Spleen (tissue), 11 donors: ENCODE results near the gene MYEOV. TPM values are rescaled to one million over a fixed set of nuclear protein-coding genes. Genes with fewer than 3 reads are reported as not detected.

Experiments
- DNase-seq: peaks from one replicate; pipeline ENCODE4 v3.0.0-alpha.2; 2020
- H3K27ac ChIP-seq, 8 donors: fragments of 200-600 bp; sonication (generic) in 7 of 8; 1 replicate in 4 of 8; 2 replicates in 4 of 8; pipeline versions ENCODE4 v1.5.0 to v1.8.0; 2016 to 2021; ENCODE audit warnings: inconsistent platforms in 4 of 8, mild to moderate bottlenecking in 4 of 8, moderate library complexity in 1 of 8
- H3K27me3 ChIP-seq, 7 donors: fragments of 200-600 bp; sonication (generic) in 6 of 7; replicated peaks in 1 of 7; 1 replicate in 4 of 7; 2 replicates in 3 of 7; pipeline versions ENCODE4 v1.5.0 to v1.8.0; 2016 to 2021; ENCODE audit warnings: inconsistent platforms in 3 of 7, mild to moderate bottlenecking in 1 of 7
- H3K36me3 ChIP-seq, 6 donors: fragments of 200-600 bp; sonication (generic) in 5 of 6; 1 replicate in 4 of 6; 2 replicates in 2 of 6; pipeline versions ENCODE4 v1.5.0 to v1.8.0; 2016 to 2021; ENCODE audit warnings: inconsistent platforms in 2 of 6
- H3K4me1 ChIP-seq, 6 donors: fragments of 200-600 bp; sonication (generic) in 5 of 6; 1 replicate in 3 of 6; 2 replicates in 3 of 6; pipeline versions ENCODE4 v1.5.0 to v1.8.0; 2016 to 2021; ENCODE audit warnings: inconsistent platforms in 3 of 6
- H3K4me3 ChIP-seq, 8 donors: fragments of 200-600 bp; sonication (generic) in 7 of 8; 1 replicate in 4 of 8; 2 replicates in 4 of 8; pipeline versions ENCODE4 v1.5.0 to v1.8.0; 2016 to 2021; ENCODE audit warnings: inconsistent platforms in 4 of 8, mild to moderate bottlenecking in 4 of 8, moderate library complexity in 2 of 8
- H3K9me3 ChIP-seq, 8 donors: fragments of 200-600 bp; sonication (generic) in 7 of 8; 1 replicate in 4 of 8; 2 replicates in 4 of 8; pipeline versions ENCODE4 v1.5.0 to v1.8.0; 2016 to 2021; ENCODE audit warnings: inconsistent platforms in 4 of 8
- CTCF ChIP-seq, 11 experiments: fragments of 200-600 bp in 7 of 11; fragments of 450-650 bp in 4 of 11; sonication (generic) in 4 of 11; IDR thresholded peaks in 8 of 11; conservative IDR thresholded peaks in 3 of 11; 1 replicate in 7 of 11; 2 replicates in 4 of 11; pipeline versions ENCODE4 v1.4.0 to v1.8.0; 2016 to 2021; ENCODE audit warnings: antibody characterized with exemption in 11 of 11, inconsistent platforms in 4 of 11, mild to moderate bottlenecking in 1 of 11
- POLR2A ChIP-seq, 3 donors: fragments of 450-650 bp; IDR thresholded peaks; one replicate each; pipeline ENCODE4 v1.5.1; 2017; ENCODE audit warnings: antibody characterized with exemption in 3 of 3, mild to moderate bottlenecking in 1 of 3
- POLR2AphosphoS5 ChIP-seq, 3 donors: sonication (generic); formaldehyde crosslinking; IDR thresholded peaks; one replicate each; pipeline ENCODE4 v1.5.1; 2017; ENCODE audit warnings: antibody characterized with exemption in 3 of 3
- WGBS, 5 donors: extraction: QIAGEN DNeasy Blood & Tissue Kit in 3 of 5; methylation state at CpG; one replicate each; pipeline versions ENCODE4 v1.1.5 to v1.1.7; 2013 to 2018; 5-methylcytosine and 5-hydroxymethylcytosine counted together
- intact Hi-C: fragments of 100-400 bp; cut with DNase I; formaldehyde crosslinking; loops from one replicate; pipeline ENCODE4 v1.15.0; 2023; ENCODE audit warnings: low total_unique reads
- polyA plus RNA-seq, 3 donors: library from polyadenylated mRNA; stranded (reverse); fragments of 200-250 nt; gene quantifications; one replicate each; pipeline ENCODE4 v1.2.1, GENCODE V29; 2013
- total RNA-seq, 7 donors: library from RNA; depleted of rRNA in 3 of 7; stranded (reverse); fragments of >200 nt in 3 of 7; fragmentation: NEBNext Ultra II Directional in 4 of 7; extraction: Animal tissue kit (Norgen Biotek cat#: 25700) in 4 of 7; gene quantifications; one replicate each; pipeline versions ENCODE4 v1.1.0 to v1.2.1, GENCODE V29; 2016 to 2021
- donor health status: healthy with polysubstance abuse.
- donor health status: DM: no; HTN: no; CAD: no; lungs with moderate emphysema.
- donor health status: DM: no; HTN: no; CAD: no.
- donor health status: Bipolar disorder and iron deficiency.
- donor health status: healthy.
- donor health status: DM: no; HTN: no; CAD: no.
- donor health status: DM: yes; HTN: yes; CAD: no.

Gene MYEOV
- total and polyA plus RNA-seq, 10 donors, result 0.06 to 1.4 (median 0.47) TPM; not detected in 2

GRCh38 chr11:69317401-69318092, 23.6 kb downstream of the MYEOV start:
- no peaks in the 10 kb centered on the region for H3K36me3 ChIP-seq
- H3K27me3 ChIP-seq, result no peaks in the 10 kb centered on the region
- peaks cover 0 to 10% (median 3%) of the 10 kb centered on the region in 8 donors for H3K9me3 ChIP-seq
- peaks cover 5 to 17% (median 8%) of the 10 kb centered on the region in 6 donors for H3K4me1 ChIP-seq
- DNase-seq, result peak; percentile 18
- no peak overlapping the region for H3K27ac ChIP-seq
- TF ChIP-seq POLR2A (IDR thresholded peaks at IDR 0.05) (no peak), POLR2AphosphoS5 (IDR thresholded peaks at IDR 0.05) (no peak), CTCF (IDR thresholded peaks at IDR 0.05 in 8 of 11, conservative IDR thresholded peaks at IDR 0.05 in 3 of 11) (no peak)
- intact Hi-C loops, result no loop called here
- 24 to 53% (median 41%) methylated on average over 2 of the region's 2 CpGs for WGBS, 5 donors
- no peak overlapping the region for H3K4me3 ChIP-seq

DNA sequence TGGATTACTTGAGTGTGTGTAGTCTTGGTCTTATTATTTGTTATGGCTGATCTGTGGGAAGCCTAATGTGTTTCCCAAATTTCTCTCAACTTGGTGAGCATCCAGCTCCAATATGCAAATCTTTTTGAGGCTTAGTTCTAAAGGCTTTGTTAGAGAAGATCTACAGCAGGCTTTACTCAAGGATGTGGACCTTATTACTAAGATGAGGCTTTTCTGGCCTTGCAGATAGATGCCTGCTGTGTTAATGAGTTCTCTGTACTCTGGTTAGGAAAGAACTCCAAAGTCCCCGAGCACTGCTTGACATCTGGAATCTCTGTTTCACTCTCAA, 24.1 kb downstream of the MYEOV start:
- intact Hi-C loops, result no loop called here
- DNase-seq, result no peak
- peaks cover 0 to 10% (median 3%) of the 10 kb centered on the region in 8 donors for H3K9me3 ChIP-seq
- H3K27ac ChIP-seq, result no peak overlapping the region
- TF ChIP-seq POLR2A (IDR thresholded peaks at IDR 0.05), result no peak
- no peak for TF ChIP-seq POLR2AphosphoS5 (IDR thresholded peaks at IDR 0.05)
- no peak for TF ChIP-seq CTCF (IDR thresholded peaks at IDR 0.05 in 8 of 11, conservative IDR thresholded peaks at IDR 0.05 in 3 of 11)
- 78 to 86% (median 85%) methylated on average over 1 of the region's 1 CpG for WGBS, 5 donors
- no peaks in the 10 kb centered on the region for H3K36me3 ChIP-seq
- no peaks in the 10 kb centered on the region for H3K27me3 ChIP-seq
- no peak overlapping the region for H3K4me3 ChIP-seq
- H3K4me1 ChIP-seq, result peaks cover under 1 to 11% (median 3%) of the 10 kb centered on the region in 6 donors

DNA sequence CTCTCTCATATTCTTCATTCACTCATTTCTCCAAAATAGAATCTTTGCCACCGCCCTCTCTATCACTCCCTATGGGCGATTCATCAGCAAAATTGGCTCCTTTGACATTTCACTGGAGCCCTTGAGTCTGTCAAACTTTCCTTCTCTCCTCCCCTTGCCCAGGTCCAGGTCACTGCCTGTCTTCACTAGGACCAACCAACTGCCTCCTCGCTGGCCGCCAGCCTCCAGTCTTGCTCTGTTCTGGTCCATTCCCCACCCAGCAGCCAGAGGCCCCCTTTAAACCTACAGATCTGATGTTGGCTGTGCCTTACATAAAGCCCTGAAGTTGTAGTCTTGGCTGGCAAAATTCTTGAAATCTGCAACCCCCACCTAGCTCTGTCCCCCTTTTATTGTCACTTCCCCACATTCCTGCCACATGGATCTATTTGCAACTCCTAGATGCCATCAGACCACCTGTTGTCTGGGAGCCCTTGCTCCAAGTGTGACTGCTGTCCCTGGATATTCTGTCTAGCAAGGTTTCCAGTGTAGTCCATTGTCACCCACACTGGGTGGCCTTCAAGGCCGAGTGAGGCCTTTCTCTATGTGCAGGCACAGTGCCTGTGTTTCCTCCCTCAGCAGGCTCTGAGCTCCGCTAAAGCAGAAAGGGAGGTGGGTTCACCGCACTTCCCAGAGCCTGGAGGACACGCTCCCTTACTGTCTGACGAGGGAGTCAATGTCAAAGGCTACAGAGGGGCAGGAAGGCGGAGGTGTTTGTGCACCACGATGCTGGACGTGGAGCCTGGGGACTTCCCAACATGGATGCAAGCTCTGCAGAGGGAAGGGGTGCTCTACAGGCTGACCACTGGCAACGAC, 25.5 kb downstream of the MYEOV start:
- H3K36me3 ChIP-seq, result no peaks in the 10 kb centered on the region
- no peak overlapping the region for H3K27ac ChIP-seq
- peaks cover 0 to 10% (median 3%) of the 10 kb centered on the region in 8 donors for H3K9me3 ChIP-seq
- WGBS, 5 donors, result 83 to 86% (median 85%) methylated on average over 12 to 13 of the region's 13 CpGs
- H3K4me1 ChIP-seq, result peaks cover 0 to 7% (median 0%) of the 10 kb centered on the region in 6 donors
- H3K27me3 ChIP-seq, result no peaks in the 10 kb centered on the region
- peak; percentile 51 for DNase-seq
- intact Hi-C loops, result no loop called here
- TF ChIP-seq POLR2A (IDR thresholded peaks at IDR 0.05), result no peak
- no peak for TF ChIP-seq POLR2AphosphoS5 (IDR thresholded peaks at IDR 0.05)
- TF ChIP-seq CTCF (IDR thresholded peaks at IDR 0.05 in 8 of 11, conservative IDR thresholded peaks at IDR 0.05 in 3 of 11), result no peak
- no peak overlapping the region for H3K4me3 ChIP-seq

GRCh38 chr11:69320326-69320725, 26.4 kb downstream of the MYEOV start:
- TF ChIP-seq POLR2A (IDR thresholded peaks at IDR 0.05) (no peak), POLR2AphosphoS5 (IDR thresholded peaks at IDR 0.05) (no peak), CTCF (IDR thresholded peaks at IDR 0.05 in 8 of 11, conservative IDR thresholded peaks at IDR 0.05 in 3 of 11) (no peak)
- H3K4me1 ChIP-seq, result peaks cover 0 to 7% (median 0%) of the 10 kb centered on the region in 6 donors
- H3K36me3 ChIP-seq, result no peaks in the 10 kb centered on the region
- no peak overlapping the region for H3K4me3 ChIP-seq
- DNase-seq, result peak; percentile 41
- no peak overlapping the region for H3K27ac ChIP-seq
- peaks cover 0 to 10% (median 3%) of the 10 kb centered on the region in 8 donors for H3K9me3 ChIP-seq
- no peaks in the 10 kb centered on the region for H3K27me3 ChIP-seq
- 86 to 89% (median 88%) methylated on average over 7 of the region's 7 CpGs for WGBS, 5 donors
- intact Hi-C loops, result no loop called here
